HT1080 (cell line): ENCODE data around the gene GALM. TPM values are rescaled to one million over a fixed set of nuclear protein-coding genes. Genes with fewer than 3 reads are reported as not detected.
"Not testable (repeated sequence)": the region's sequence is repeated elsewhere in the genome, so short reads cannot be mapped to it uniquely, and the experiment has no call there.

Source experiments
- DNase-seq: peaks from one replicate; pipeline ENCODE4 v3.0.0-alpha.2; 2015; ENCODE audit warnings: low read depth
- total RNA-seq: library from RNA; depleted of rRNA; stranded (reverse); fragments of >200 nt; shearing (Covaris generic); gene quantifications from 2 replicates; pipeline ENCODE4 v1.2.3, GENCODE V29; 2014

GALM gene
- total RNA-seq, 1 experiment from 2014 or later = not detected

- no peak for DNase-seq
Observed at GRCh38 chr2:38708900-38709566, 43.1 kb downstream of the GALM start.

GRCh38 chr2:38709567-38710194 is 43.8 kb downstream of the GALM start:
- no peak for DNase-seq

GRCh38 chr2:38711558-38711957 is 45.6 kb downstream of the GALM start:
- DNase-seq = no peak

GRCh38 chr2:38712413-38712812 is 46.5 kb downstream of the GALM start:
- DNase-seq = no peak

DNA sequence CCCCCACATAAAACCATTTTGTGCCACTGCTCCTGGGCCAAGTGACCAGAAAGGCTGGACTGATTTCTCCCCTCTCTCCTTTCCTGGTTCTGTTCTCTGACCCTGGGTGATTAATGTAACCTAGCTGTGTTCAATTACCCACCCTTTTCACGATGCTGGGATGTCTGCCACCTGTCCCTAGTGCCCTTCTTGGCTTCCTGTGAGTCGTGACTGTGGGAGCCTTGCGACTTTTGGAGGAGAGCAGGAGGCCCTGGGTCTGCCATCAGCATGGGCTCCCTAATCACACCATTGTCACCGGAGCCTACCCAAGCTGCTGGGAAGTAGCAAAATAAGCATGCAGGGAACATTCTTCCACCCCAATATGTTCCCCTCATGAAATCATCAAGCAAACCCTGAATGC is 47.0 kb downstream of the GALM start:
- DNase-seq = no peak

DNA sequence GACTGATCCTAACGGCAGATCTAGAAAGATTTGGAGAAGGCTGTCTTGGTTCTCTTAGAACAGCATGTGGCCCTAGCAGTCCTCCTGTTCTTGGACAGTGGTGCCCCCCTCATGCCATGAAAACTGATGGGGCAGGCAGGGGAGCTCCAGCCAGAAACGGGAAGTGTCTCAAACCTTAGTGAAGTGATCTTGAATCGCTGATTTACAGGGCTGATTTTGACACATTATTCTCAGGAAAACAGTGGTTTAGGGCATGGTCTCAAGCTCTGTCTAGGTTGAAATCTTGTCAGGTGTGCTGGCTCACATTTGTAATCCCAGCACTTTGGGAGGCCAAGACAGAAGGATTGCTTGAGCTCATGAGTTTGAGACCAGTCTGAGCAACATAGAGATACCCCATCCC is 47.4 kb downstream of the GALM start:
- no peak for DNase-seq

DNA sequence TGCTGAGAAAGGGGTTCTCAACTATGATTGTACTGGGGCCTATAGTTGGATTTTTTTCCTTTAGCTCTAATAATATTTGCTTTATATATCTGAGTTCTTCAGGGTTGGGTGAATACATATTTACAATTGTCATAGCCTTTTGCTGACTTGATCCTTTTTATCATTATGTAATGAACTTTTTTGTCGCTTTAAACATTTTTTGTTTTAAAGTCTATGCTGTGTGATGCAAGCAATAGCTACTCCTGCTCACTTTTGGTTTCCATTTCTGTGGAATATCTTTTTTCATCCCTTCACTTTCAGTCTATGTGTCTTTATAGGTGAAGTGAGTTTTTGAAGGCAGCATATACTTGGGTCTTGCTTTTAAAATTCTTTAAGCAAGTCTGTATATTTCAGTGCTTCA is 49.0 kb downstream of the GALM start:
- not testable (repeated sequence) for DNase-seq

DNA sequence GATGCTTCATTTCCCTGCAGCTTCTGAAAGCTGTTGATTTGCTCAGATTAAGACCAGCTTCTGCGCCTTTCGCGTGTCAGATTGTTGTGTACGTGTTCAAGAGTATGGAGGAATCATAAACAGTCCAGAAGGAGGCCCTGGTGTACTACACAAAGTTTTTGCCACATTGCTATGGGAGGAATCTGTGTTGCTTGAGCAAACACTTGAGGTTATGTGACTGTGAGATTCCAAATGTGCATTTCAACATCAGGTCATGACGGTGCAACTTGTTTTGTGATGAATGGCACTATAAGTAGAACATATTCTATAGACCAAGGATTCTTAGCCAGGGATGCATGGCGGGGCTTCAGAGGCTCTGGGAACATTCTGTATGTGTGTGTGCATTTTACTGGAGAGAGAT is 50.3 kb downstream of the GALM start:
- DNase-seq = no peak

DNA sequence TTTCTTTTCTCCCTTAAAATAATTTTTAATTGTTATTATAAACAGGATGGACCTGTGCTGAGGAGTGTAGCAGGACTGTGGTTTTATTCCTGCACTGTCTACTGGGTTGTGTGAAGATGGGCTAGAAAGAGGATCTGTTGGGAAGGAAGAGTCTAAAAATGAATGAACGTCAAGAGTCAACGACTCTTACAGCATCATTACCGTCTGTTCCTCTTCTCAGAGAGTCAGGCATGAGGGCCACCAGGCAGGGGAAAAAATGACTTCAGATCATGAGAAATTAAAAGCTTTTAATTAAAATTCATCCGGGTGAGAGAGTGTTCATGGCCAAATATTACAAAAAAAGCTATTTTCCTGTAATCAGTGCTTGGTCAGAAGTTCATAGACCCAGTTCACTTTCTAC is 52.7 kb downstream of the GALM start:
- DNase-seq = no peak

DNA sequence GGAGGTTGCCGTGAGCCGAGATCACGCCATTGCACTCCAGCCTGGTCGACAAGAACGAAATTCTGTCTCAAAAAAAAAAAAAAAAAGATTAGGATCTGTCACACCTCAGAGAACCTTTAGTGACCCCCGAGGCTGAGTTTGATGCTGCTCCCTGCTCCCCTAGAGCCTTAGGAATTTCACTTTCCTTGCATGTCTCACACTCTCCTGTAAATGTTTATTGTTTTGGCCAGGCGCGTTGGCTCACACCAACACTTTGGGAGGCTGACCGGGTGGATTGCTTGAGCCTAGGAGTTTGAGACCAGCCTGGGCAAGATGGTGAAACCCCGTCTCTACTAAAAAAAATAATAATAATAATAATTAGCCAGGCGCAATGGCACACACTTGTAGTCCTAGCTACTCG is 53.8 kb downstream of the GALM start:
- no peak for DNase-seq

GRCh38 chr2:38720613-38721241 is 54.8 kb downstream of the GALM start:
- peak; percentile 94 for DNase-seq

DNA sequence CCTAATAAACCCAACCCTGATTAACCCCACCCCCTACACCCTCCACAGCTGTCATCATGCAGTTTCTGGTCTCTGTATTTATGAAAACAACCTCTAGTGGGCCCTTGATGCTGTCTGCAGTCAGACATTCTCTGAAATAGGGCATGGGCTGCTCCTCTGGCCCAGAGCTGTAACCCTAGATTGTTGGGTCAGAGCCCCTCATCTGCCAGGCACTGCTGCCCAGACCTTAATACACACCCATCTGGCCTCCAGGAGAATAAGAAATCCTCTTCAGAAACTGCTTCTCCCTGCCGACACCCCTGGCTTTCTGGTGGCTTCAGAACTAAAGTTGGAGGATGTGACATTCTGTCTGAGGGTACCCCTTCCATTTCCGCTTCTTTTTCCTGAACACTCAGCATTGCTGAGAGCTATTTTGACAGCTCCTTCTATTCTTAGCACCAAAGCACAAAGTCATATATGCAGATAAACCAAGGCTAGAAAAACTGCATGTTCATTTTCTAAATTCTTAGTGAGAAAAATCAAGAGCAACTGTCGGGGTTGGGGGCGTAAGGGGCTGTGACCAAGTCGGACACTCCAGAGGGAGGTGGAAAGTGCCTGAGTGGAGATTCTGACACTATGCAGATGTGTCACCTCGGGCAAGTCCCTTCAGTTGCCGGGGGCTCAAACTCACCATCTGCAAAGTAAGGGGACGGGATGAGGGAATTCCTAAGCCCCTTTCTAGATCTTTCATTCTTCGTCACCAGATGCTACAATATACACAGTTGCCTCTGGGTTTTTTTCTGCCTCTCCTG is 56.6 kb downstream of the GALM start:
- no peak for DNase-seq

DNA sequence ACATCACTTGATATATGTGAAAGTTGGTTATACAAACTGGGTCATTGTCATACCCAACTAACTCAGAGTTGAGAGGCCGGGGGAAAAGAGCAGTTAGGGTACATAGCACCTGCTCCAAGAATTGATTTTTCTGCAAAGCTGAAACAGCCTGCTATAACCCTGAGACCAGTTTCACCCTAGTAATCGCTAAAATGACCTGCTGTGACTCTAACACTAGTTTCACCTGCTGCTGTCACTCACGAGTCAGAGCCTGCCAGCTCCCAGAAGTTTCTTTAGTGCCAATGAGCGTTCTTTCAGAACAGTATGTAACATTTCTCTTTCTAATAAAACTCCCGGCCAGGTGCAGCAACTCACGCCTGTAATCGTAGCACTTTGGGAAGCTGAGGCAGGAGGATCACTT is 57.3 kb downstream of the GALM start:
- DNase-seq = no peak

DNA sequence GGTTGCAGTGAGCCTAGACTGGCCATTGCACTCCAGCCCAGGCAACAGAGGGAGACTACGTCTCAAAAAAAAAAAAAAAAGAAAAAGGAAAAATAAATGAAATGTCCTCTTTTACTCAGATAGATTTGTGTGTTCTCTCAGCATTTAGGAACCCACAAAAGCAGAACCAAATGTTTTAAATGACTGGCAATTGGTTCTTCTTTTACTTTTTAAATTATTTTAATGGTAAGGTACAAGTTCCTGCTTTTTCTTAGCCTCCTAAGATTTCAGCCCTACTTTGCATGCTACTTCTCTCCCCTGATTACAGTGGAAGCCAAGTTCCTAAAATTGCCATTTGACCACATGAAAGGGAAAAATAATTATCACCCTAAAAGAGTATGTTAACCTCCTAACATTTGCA is 61.7 kb downstream of the GALM start:
- no peak for DNase-seq

DNA sequence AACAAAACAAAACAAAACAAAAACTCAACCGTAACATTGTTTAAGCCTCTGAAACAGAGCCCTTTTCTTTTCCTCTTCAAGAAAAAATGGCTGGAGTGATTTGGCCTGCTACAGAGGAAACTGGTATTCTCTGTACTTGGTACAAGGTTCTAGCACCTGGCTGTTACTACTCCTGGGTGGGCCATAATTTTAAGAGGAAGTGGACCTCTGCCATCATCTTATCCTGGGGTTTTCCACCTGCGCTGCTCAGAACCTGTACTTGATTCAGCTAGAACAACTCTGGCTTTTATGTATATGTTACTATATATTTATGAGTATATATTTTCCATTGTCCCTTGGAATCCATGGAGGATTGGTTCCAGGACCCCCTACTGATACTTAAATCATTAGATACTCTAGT is 62.8 kb downstream of the GALM start:
- DNase-seq = no peak

DNA sequence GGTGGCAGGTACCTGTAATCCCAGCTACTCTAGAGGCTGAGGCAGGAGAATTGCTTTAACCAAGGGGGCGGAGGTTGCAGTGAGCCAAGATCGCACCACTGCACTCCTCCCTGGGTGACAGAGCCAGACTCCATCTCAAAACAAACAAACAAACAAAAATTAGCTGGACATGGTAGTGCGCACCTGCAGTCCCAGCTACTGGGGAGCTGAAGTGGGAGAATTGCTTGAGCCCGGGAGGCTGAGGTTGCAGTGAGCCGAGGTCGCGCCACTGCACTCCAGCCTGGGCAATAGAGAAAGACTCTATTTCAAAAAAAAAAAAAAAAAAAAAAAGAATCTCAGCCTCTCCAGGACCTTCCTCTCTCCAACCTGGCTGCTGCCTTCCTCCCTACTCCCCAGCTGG is 65.2 kb downstream of the GALM start:
- no peak for DNase-seq

- no peak for DNase-seq
Observed at GRCh38 chr2:38731684-38732221, 65.8 kb downstream of the GALM start.

- DNase-seq = no peak
Observed at GRCh38 chr2:38733300-38733971, 67.5 kb downstream of the GALM start.

DNA sequence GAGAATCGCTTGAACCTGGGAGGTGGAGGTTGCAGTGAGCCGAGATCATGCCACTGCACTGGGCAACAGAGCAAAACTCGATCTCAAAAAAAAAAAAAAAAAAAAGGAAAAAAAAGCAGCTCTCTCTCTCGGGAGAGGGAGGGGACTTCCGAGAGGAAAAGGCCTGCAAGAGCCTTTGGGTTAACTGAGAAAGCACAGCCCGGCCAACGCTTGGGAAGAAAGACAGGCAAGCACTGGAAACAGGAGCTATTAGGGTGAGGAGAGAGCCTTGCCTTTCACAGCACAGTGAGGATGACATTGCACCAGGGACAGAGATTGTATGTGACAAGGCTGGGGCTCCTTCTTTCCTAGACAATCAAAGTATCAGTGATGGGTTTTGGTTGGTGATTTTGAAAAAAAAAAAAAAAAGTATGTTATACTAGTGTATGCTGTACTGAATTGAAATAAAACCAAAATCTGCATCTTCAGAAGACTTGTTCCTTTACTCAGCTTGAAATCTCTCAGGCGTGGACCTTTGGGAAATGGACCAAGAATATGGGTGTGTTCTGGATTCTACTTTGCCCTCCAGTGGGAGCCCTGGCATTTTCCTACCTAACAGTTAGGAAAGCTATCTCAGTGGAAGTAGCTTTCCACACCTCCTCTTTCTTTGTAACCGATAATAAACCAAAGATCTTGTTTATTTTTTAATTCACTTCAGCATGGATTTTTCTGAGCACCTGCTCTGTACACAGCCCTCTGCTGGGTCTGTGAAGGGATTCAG is 68.6 kb downstream of the GALM start:
- no peak for DNase-seq

DNA sequence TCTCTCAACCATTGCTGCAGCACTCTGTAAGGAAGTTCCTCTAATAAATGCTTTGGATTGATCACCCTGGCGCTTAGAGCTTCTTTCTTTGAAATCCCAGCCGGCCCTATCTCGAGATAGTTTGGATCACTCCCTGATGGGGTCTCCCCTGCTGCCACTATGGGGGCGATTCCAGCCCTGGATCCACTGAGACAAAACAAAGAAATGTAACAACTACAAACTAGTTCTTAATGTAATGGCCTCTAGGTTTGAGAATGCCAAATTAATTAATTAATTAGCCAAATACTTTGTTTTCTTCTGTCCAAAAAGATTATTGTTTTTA is 70.0 kb downstream of the GALM start:
- DNase-seq = no peak
